ENCODE results near the gene FANCC.

The FANCC gene

GRCh38 chr9:95315108-95315746 is 2.3 kb downstream of the FANCC start:
- TF ChIP-seq CTCF (IDR thresholded peaks at IDR 0.05; ENCODE audit: insufficient read depth, low read depth, low read length, missing control alignments) = no peak
- H3K4me3 ChIP-seq (ENCODE audit: low read length) = no peak overlapping the region
- DNase-seq (ENCODE audit: low read depth) = no peak

GRCh38 chr9:95313010-95313498 is 4.5 kb downstream of the FANCC start:
- H3K4me3 ChIP-seq (ENCODE audit: low read length) = peak overlapping the region; percentile 28
- no peak for TF ChIP-seq CTCF (IDR thresholded peaks at IDR 0.05; ENCODE audit: insufficient read depth, low read depth, low read length, missing control alignments)
- peak; percentile 91 for DNase-seq (ENCODE audit: low read depth)

- DNase-seq (ENCODE audit: low read depth) = no peak
- no peak for TF ChIP-seq CTCF (IDR thresholded peaks at IDR 0.05; ENCODE audit: insufficient read depth, low read depth, low read length, missing control alignments)
- H3K4me3 ChIP-seq (ENCODE audit: low read length) = no peak overlapping the region
Measured at GRCh38 chr9:95311961-95312360, 5.5 kb downstream of the FANCC start.

- TF ChIP-seq CTCF (IDR thresholded peaks at IDR 0.05; ENCODE audit: insufficient read depth, low read depth, low read length, missing control alignments) = no peak
- H3K4me3 ChIP-seq (ENCODE audit: low read length) = no peak overlapping the region
- DNase-seq (ENCODE audit: low read depth) = no peak
Measured at GRCh38 chr9:95307538-95307937, 10.0 kb downstream of the FANCC start.

GRCh38 chr9:95306819-95307218 is 10.7 kb downstream of the FANCC start:
- DNase-seq (ENCODE audit: low read depth) = no peak
- H3K4me3 ChIP-seq (ENCODE audit: low read length) = no peak overlapping the region
- TF ChIP-seq CTCF (IDR thresholded peaks at IDR 0.05; ENCODE audit: insufficient read depth, low read depth, low read length, missing control alignments) = no peak

GRCh38 chr9:95305770-95306492 is 11.6 kb downstream of the FANCC start:
- no peak for TF ChIP-seq CTCF (IDR thresholded peaks at IDR 0.05; ENCODE audit: insufficient read depth, low read depth, low read length, missing control alignments)
- no peak overlapping the region for H3K4me3 ChIP-seq (ENCODE audit: low read length)
- no peak for DNase-seq (ENCODE audit: low read depth)
